ACHN (cell line): Measurements from ENCODE around the gene C10orf90.
A peak's percentile ranks its signal among the peaks of the same experiment; 100 is the strongest.

Source experiments
- DNase-seq: peaks from one replicate; pipeline ENCODE4 v3.0.0-alpha.2; 2015
- in situ Hi-C: cut with HindIII; loops from 2 replicates; pipeline ENCODE4 v1.10.0; 2017; ENCODE audit warnings: low sequenced_read_pairs, low pct_ligation_motif_present, low pct_unique_long_range_greater_than_20kb

Gene C10orf90

DNA sequence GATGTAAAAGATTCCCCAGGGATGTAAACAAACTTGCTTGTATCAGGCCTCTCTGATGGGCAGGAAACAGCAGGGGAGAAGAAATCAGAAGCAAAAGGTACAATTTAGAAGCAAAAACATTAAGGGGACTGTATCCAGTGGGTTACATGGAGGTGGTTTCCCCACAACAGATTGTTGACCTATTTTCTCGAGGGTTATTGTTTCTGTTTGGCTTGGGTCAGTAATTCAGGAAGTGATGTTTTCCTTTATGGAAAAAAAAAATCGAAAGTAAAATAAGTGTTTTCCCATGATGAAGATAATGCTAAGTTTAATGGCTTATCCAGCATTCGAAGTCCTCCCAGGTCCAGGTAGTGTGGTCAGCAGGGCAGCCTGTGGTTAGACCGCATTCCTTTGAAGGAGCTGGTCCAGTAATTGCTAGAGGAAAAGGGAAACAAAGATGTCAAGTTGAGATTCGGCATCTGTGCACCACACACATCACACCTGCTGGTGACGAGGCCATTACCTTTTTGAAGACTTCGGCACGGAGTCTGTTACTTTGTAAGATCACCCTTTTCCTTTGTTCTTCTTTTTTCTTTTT is 244.9 kb downstream of the C10orf90 start:
- in situ Hi-C loops, result no loop called here
- no peak for DNase-seq

DNA sequence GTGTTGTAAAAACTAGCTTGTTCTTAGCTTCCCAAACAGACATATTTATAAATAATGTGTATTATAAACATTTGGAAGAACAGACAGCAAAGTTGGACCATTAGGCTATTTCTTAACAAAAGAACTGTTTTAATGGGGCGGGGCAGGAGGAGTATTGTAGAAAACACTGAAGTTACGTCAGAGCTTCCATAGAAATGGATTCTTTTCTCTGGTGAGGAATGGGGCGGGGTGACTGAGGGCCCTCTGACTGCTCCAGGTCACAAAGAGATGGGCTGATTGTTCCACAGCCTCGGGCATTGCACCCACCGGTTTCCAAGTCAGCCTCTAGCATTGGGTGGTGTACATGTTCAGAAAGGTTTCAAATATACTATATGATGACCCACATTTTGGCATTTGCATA is 245.5 kb downstream of the C10orf90 start:
- no peak for DNase-seq
- in situ Hi-C loops, result no loop called here

DNA sequence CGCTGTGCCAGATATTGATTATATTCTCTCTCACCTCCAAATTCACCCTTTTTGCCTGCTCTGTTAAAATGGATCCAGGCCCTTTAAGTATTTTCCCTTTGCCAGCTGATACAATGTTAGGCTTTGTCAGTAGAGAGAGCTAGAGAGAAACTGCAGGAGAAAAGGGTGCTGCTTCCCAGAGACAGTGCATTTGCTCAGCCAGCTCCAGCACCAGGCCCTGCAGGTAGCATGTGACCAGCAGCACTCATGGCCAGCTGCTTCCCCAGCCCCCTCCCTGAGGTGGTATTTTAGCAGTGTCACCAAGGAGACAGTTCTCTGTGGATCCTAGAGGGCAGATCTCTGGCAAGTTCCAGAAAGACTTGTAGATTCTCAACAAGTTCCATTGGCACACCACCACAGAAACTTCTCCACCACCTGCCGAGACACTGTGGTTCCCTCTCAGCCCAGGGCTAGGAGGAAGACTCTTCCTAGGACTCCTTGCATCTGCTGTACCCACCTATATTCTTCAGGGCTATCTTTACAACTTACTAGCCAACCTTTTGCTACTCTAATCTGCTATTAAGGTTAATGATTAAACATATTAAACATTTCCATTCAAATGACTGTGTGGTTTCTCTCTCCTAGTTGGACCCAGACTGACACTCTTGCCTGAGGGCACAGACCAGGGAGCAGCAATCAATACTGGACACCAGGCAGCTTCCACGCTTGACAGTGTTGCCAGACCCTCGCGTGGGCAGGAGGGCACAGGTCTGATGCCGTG is 246.6 kb downstream of the C10orf90 start:
- in situ Hi-C loops, result no loop called here
- no peak for DNase-seq

DNA sequence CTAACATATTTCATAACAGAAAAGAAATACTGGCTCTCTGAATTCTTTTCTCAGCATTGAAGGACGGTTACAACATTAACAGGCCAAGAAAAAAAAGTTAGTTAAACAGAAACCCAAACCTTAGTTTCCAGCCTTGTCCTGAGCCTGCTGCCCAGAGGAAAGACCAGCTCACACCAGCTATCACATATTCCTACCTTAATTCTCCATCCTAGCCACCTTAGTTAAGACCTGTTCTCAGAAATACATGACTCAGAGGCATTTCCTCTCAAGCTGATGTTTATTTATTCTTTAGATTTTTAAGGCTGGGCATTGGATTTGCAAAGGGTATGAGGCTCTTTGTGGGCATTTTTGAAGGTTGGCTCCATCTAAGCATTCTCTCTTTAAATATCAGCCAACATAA is 247.9 kb downstream of the C10orf90 start:
- DNase-seq, result no peak
- in situ Hi-C loops, result no loop called here

DNA sequence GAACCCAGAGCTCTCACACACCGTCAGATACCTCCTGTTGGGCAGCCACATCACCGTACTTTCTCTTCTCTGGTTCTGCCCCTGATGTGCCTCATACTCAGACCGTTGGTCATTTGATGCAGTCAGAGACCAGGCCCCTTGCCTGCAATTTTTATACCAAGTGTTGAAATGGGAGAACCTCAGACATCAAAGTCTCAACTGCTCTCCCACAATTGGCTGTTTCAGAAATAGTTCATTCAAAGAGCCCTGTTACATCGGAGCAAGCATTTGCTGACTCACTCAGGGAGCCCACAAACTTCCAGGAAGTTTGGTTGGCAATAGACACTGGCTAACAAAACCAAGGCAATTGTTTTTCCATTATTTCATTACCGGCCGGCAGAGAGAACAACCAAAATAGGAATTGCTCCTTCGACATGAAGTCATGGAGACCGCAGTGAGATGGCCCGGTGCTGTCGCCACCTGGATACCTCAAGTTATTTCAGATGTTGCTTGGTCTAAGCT is 248.7 kb downstream of the C10orf90 start:
- peak; percentile 41 for DNase-seq
- in situ Hi-C loops, result no loop called here

DNA sequence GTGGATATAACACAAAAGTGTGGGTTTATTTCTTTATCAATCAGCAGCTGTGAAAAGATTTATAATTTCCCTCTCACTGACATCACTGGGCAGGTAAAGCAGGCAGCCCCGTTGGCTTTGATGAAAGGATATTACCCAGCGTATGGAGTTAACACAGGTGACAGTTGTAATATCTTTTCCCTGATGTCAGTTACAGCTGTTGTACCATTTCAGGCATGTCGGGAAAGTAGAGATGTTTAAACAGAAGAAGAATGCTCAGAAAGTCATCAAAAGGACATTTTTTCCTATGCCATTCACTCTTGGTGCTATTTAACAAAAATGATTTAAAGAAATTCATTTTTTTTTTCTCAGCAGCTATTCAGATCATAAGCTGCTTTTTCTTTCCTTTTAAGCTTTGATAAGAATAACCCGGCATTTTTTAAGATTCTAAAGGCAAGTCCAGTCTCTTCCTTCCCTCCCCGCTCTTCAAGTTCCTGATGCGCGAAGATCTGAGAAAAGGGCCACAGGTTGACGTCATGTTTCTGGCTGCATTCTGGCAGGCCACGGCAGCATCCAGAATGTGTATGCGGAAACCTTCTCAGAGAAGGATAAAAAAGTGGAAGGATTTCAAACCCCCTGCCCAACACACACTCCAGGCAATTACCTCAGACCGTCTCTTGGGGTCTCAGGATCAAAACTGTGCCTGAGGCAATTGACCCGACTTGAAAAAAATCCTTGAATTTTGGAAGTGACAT is 249.8 kb downstream of the C10orf90 start:
- in situ Hi-C loops, result no loop called here
- DNase-seq, result no peak

DNA sequence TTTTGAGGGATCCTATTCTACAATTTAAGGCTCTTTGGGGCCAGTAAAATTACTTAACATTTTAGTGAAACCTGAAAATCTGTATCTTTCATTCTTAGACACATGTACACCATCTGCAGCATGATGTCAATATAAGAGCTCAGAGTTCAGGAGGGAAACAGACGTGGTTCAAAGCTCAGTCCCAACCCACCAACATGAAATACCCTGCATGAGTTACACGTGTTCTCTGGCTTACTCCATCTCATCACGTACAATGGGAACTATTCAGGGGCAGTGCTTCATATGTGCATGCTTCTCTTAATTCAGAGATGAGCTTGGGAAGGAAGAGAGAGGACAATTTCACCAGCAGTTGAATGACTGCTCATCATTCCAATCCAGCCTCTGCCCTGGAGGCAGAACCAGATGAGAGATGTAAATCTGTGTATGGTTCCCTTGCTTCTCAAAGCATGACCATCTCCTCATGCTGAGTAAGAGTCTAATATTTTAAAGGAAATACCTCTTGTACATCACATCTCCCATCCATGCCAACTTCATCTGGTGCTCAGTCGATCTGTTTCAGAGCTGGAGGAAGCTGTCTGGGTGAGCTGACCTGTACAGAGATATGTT is 253.2 kb downstream of the C10orf90 start:
- in situ Hi-C loops, result no loop called here
- DNase-seq, result no peak

DNA sequence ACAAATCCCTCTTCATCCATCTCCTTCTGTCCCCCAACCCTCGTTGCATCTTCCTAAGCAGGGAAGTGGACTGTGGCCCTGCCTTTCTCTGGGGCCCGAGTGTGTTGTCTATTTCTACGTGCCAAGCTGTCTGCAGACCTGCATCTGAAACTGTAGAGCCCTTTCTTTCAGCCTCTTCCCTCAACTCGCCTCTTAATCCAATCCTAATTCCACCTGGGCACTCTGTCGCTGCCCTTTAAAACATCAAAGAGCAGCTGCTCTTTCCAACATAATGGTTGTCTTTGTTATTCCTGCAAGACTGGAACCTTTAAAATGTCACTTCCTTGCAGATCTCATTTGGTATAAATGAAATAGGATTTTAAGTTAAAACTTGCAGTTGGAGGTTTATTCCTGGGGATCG is 260.7 kb downstream of the C10orf90 start:
- in situ Hi-C loops, result no loop called here
- no peak for DNase-seq

DNA sequence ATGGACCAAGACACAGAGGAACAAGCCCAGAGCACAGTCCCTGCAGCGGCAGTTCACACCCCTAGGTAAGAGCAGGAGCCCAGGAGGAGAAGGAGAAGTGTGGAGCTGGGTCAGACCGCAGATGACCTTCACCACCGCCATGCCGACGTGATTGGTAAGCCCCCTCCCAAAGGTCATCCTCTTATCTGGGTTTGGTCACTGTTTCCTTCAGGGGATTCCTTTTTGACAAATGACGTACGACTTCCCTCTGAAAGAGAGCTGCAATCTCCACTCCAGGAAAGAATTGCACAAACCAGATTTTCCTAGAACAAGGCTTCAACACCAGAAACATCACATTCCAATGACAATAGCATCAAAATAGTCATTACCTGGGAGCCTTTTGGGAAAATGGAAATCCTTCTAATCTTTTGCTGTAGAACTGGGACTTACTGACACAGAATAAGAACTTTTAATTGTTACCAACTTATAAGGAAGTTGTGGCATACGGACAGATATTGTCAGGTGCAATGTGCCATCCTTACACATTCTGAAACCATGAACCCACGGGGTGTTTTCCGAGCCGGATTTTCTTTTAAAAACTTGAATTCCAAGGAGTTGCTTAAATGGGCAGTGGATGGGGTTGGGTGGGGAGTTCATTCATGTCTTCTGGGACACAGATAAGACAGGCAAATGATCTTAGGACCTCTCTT is 261.4 kb downstream of the C10orf90 start:
- in situ Hi-C loops, result no loop called here
- no peak for DNase-seq

DNA sequence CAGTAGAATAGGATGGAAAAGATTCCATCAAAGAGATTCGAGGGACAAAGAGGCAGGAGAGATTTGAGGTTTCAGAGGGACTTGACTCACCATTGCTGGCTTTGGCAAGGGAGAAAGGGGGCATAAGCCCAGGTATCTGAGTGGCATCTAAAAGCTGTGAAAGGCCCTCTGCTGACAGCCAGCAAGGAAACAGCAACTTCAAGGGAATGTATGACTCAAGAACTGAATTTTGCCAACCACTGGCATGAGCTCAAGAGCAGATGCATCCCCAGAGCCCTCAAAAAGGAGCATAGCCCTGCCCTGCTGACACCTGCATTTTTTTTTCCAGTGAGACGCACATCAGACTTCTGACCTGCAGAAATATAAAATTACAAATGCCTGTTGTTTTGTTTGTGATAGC is 262.7 kb downstream of the C10orf90 start:
- peak; percentile 25 for DNase-seq
- in situ Hi-C loops, result no loop called here

DNA sequence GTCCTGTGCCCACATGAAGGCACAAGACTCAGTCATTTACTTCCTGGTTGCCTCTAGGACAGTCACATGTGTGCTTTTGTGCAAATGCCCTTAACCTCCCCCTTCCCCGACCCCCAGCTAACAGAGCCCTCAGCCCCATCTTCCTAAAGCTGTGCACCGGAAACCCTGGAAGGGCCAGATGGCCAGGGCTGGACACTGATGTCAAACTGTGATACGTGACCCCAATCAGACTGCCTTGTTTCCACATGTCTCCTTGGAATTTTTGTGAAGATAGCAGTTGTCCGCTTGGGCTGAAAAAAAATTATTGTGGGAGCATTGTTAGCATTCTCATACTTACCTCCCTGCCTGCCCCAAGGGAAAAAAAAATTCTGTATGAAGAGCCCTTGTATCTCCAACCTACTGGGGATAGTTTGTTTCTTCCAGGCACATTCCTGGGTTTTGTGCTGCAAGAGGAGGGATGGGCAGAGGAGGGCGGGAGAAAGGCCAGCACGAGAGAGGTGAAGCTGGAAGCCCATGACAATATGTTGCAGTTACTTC is 265.2 kb downstream of the C10orf90 start:
- in situ Hi-C loops, result no loop called here
- DNase-seq, result no peak

DNA sequence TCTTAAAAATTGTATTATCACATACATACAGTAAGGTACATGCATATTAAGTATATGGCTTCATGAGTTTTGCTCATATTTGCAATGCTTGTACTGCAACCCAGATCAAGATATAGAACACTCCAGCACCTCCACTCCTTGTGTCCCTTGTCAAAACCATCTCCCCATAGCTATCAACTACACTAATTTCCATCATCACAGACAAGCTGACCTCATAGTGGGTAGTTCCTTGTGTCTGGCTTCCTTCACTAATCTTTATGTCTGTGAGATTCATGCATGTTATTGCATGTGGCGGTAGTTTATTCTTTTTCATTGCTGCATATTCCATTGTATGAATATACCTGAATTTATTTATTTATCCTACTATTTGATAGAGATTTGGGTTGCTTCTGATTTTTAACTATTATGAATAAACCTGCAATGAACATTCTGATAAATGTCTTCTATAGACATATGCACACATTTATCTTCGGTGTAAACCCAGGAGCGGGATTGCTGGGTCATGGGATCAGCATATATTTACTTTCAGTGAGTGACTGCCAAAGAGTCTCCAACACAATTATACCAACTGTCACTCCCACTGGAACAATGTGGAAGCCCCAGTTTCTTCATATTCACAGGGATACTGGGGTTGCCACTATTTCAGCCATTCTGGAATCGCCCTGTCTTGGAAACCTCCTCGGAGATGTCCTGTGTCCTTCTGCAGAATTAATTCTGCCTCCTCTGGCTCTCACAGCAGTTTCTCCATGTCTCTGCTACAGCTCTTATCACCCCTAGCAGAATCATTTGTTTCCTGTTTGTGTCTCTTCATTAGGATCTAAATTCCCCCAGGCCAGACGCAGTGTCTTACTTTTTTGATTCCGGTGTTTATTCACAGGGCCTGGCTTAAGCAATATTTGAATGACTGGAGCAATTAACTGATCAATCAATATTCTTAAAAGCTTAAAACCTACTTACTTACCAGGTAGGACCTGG is 267.5 kb downstream of the C10orf90 start:
- in situ Hi-C loops, result no loop called here
- DNase-seq, result no peak

DNA sequence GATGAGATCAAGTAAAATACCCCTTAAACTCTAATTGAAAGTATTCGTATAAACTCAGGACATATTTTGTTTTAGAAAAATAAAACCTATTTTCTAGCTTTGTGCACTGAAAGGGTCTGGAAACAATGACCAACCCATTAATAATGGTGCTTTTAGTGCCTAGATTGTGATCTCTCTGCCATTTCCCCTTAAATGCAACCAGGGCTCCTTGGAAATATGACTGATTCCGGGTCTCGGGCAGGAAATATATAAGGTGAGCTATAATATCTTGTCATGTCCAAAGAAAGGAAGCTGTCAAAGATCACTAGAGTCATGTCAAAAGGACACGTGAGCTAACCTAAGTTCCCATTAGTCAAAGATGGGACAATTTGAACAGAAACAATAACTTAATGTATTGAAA is 269.9 kb downstream of the C10orf90 start:
- no peak for DNase-seq
- in situ Hi-C loops, result no loop called here

DNA sequence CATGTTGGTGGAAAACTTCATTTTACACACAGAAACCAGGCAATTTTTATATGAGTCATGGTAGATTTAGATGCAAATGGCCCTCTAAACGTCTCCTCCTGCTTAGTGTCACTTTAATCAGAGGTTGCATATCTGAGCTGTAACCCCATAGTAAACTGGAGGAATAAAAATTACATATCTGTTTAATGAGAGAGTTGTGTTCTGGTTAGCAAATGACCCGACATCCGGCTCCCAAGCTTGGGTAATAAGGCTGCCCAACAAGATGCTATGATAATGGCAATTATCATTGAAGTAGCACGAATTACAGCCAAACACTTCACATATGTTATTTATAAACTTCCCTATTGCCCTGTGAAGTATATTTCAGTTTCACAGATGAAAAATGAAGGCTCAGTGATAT is 271.6 kb downstream of the C10orf90 start:
- in situ Hi-C loops, result no loop called here
- DNase-seq, result no peak

DNA sequence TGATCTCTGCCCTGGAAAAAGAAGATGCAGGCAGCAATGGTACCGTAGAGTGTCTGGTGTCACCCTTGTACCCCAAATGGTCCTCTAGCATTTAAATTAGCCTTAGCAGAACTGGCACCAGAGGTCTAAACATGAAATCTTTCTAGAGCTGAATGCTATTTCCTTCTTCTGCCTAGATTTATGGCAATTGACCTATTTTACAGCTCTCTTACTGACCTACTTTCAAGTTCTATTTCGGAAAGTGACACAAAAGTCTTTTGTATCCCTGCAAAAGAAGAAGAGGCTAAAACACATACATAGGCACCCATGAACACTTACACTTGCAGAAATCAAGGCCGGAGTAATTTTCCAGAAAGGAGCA is 272.1 kb downstream of the C10orf90 start:
- in situ Hi-C loops, result no loop called here
- no peak for DNase-seq

DNA sequence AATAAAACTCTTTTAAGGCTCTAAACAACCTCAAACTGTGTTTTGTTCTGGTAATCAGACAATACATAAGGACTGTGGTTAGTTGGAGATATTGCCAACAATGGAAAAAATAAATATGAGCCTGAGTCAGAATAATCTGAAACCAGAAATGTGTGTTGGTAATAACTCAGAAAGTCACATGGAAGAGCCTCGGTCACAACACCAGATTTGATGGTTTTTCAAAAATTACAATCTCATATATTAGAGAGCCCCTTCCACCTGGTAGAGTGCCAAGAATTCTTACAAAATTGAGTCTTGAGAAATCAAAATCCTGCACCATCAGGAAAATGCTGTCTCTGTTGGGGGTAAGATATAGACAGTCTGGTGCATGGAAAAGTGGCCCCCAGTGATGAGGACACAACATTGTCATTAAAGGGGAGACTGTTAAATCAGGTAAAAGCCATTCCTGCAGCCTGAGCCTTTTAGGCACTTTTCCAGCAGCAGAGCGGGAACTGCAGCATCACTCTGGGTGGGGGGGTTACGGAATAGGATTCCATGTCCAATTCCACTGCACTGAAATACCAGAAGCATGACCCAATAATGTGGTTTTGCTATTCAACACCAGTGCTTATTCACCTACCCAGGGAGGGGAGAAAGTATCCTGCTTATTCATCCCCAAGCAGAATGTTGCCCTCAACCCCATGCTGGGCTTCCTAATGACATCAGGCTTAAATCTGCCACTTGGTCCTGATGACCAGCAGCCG is 272.7 kb downstream of the C10orf90 start:
- peak; percentile 99 for DNase-seq
- in situ Hi-C loops, result no loop called here

DNA sequence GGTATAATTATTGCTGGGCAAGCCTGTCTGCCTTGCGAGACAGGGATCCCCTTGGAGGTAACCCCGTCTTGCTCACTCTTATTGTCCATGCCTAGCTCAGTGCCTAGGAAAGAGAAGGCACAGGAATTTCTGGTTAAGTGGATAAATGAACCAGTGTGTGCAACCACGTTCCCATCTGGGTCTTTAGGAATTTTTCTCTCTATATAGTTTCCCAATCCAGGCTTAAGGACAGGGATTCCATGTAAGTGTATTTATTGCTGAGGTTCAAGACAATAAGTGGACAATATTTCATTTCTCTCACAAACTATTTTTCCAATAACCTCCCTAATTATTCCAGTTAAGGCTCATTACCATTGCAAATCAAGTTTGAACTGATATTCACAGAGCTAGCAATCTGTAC is 273.3 kb downstream of the C10orf90 start:
- in situ Hi-C loops, result no loop called here
- DNase-seq, result no peak
